OCI-M2 (cell line): ENCODE data around the gene KRT222.

ENCODE experiments used
- DNase-seq: peaks from one replicate; lab custom pipeline; 2025; ENCODE audit not compliant: unreplicated experiment; lab: John Stamatoyannopoulos, UW

The KRT222 gene

DNA sequence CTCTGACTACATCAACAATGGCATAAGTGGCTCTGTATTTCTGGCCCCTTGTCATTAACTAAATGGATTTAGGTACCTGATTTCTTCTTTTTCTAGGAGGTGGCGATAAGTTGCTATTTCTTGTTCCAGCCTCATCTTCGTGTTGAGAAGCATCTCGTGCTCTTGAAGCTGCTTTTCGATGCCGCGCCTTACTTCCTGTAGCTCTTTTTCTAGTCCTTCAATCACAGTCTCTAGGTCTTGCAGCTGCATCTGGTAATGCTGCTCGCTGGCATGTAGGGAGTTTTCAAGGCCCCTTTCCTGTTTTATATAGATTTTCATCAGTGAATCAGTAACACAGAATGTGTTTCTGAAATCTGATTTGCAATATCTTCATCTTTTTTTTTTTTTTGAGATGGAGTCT, 5.1 kb downstream of the KRT222 start:
- no peak for DNase-seq

DNA sequence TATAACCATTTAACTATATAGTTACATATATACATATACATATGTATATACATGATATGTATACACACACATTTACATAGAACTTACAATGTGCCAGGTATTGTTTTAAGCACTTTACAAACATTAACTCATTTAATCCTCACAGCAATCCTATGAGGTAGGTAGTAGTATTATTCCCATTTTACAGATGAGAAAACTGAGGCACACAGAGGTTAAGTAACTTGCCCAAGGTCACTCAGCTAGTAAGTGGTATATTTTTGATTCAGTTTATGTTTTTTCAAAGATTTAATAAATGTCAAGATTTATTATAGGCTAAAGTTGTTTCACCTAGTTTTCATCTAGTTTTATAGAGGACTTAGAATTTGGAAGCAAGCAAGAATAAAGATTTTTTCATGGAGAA, 6.6 kb downstream of the KRT222 start:
- no peak for DNase-seq

DNA sequence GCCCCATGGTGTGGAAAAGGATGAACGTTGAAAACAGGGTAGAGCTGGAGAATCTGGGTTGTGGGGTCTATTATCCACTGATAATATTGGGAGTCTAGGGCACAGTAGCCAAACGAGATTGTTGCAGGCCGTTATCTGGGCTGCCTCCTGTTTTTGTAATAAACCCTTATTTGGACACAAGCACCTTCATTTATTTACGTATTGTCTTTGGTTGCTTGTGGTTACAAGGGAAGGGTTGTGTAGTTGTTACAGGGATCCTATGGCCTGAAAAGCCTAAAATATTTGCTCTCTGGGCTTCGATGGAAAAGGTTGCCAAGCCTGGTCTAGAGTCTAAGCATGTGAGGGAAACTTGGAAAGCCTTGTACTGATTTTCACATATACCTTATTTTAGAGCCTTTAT, 13.0 kb downstream of the KRT222 start:
- DNase-seq: no peak

DNA sequence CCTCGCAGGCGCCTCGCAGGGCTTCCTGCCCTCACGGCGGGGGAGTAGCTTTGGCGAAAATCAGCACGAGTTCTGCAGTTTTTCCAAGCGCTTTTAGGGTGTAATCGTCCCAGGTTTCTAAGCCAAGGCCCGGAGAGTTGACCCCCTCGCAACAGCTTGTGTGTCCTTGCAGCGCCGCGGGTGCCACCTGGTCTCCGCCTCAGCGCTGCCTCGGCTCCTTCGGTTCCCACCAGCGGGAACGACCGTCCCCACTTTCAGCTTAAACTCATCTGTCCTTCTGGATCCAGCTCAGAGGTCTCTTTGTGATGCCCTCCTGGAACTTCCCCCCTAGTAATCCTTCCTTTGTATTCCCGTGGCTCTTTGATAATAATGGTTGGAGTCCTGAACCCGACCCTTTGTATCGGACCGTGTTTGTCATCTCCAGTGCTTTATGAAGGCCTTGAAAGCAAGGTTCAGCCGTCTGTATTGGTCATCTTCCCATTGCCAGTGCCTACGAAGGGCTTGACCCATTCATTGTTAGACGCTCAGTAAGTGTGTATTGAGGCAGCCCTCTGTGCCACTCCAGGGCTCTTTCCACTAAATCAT, 16.5 kb downstream of the KRT222 start:
- DNase-seq: no peak

DNA sequence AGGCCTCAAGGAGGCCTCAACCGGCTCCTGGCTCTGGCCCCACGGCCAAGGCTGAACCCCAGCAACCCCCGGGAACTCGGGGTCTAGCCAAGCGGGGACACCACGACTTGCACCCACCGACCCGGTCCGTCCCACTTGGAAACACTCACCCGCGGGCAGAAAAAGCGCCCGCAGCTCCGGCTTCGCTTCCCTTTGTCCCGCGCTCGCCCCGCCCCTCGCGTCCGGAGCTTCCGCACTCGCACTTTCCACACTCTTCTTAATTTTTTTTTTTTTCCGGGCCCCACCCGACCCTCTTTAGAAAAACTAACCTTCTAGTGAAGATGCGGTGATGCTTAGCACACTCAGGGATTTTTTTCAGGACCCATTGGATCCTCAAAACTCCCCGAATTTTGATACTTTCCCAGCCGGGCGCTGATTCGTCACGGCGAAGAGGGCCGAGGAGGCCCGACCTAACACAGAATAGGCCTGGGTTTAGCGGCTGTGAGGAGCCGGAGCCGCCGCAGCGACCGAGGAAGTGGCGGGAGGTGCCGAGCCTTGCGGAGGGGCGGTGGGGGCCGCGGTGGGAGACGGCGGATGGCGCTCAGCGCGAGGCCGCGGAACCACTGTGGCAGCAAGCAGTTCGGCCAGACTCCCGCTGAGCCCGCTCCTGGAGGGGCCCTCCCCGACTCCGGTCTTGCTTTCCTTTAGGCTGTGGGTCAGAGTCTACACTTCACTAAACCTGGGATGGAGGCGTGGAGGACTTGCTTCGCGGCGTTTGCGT, 17.2 kb downstream of the KRT222 start, which contains the start of gene SMARCE1:
SMARCE1 (minus strand) TSS at position 195 of the 760 bp plus-strand sequence. CDS start 2,016 bp downstream, outside the sequence.
- DNase-seq: no peak

DNA sequence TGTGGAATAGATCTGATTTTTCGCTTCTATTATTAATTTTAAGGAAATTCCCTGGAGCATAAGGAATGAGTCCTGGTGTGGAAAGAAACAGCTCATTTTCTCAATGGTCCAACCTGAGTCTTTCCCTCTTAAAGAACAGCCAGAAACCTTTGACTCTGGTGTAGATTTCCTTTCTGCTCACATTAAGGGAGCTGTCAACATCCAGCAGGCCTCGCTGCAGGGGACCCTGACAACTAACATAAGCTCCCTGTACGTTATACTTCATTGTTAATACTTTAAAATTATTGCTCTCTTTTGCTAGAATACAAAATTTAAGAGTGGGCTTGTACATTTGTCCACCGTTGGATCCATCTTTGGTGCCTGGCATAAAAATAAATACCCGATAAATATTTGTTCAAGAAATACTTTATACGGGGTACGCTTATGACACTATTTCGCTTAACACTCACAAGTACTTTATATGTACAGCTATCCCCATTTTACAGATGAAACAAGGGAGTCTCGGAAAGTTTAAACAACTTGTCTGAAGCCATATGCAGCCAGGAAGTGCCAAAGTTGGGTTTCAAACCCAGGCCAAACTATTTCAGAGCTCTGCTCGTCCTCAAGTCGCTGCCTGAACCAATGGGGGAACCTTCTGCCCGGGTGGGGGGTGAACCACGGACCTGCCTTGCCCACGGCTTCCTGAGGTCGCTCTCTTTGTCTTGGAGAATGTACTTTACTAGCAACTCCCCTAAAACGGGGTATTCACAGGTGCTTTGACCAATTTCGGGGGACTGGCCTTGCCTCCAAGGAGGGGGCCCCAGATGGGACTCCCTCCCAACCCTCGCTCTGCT, 18.0 kb downstream of the KRT222 start:
- DNase-seq: no peak

DNA sequence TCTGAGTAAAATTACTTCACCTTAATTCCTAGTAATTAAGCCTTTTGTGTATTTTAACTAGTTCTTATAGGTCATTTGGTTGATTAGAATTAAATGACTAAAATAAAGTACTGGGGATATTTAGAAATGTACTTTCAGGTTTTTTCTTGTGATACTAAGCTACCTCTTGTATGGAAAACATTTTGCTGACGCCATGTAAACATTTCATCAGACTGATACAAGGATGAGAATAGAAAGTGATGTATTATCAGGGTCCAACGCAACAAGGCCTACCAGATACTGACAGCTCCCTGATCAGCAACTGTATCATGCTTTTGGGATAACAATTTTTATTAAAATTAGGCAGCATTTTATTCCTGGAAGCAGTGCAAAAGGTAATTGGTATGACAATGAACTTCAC, 19.0 kb downstream of the KRT222 start:
- no peak for DNase-seq

DNA sequence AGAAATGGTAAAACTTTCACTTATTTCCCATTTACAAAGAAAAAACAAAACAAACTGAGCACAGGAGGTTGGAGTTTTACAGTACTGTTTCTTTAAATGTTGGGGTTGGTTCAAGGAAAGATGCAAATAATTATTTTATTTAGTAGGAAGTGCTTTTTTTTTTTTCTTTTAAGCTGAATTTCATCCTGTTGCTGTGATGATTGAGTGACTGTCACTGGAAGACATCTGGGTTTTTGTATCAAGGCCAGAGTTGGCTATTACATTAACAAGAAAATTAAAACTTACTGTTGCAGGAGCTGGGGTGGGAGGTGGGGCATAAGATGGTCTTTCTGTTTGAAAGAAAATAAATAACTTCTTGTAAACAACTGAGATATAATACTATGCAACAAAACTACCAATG, 19.7 kb downstream of the KRT222 start:
- DNase-seq: no peak

DNA sequence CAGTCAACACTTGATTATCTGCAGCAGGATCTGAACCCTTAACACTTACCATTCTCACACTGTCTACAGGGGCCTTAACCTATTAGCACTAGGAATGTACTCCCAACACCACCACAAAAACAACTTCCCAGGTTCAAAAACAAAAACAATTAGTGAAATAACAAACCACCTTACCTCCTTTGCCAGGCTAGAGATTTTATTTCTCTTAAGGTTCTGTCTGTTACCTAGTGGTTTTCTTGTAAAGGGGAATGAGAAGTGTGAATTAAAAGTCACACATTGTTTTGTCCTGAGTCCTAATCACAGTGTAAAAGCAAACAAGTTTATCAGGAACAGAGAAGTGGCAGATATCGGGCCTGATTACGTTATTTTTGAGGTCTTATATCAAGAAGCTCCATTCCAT, 27.0 kb downstream of the KRT222 start:
- no peak for DNase-seq

DNA sequence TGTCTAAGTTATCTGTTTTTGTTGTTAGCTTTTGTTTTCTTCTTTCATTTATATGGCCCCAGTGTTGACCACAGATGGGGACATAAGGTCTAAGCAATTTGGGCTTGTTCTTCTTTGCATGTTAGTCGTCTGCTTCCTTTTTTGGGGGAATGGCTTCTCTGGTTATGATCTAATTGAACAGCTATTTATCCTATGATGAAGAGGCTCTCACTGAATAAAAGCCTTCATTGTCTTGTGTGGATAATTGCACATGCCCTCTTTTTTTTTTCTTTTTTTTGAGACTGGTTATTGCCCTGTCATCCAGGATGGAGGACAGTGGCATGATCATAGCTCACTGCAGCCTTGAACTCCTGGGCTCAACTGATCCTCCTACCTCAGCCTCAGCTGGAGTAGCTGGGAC, 31.1 kb downstream of the KRT222 start:
- DNase-seq: no peak

DNA sequence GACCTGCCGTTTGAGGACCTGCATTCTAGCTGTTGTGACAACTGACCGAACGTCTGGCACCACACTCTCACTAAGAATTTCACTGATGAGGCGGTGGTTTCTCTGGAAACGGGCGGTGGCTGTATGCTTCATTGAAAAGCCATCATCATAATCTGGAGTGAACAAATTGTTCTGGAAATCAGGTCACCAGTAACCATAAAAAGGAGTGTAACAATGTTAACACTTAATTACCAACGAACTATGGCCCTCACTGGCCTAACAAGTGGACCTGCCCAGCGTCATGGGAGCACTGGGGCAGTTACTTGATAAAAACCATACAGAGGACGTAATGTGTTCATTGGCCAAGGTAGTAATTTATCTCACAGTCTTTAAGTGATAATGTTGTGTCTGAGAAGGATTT, 32.8 kb downstream of the KRT222 start:
- DNase-seq: no peak

DNA sequence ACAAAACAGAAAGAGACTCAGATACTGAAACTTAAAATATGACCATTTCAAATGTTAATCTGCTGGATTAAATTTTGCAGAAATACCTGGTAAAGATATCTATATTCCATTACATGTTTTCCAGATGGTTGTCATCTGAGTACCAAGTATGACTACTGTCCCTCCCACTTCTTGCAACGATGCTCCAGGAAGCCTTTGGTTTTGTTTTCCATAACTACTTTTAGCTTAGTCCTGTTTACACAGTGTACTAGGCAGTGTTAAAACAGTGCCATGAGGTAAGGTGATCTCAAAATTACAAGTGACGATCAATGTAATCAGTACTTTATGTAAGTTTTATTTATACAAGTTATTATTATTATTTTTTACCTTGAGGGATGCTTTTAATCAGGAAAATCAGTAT, 35.1 kb downstream of the KRT222 start:
- no peak for DNase-seq

DNA sequence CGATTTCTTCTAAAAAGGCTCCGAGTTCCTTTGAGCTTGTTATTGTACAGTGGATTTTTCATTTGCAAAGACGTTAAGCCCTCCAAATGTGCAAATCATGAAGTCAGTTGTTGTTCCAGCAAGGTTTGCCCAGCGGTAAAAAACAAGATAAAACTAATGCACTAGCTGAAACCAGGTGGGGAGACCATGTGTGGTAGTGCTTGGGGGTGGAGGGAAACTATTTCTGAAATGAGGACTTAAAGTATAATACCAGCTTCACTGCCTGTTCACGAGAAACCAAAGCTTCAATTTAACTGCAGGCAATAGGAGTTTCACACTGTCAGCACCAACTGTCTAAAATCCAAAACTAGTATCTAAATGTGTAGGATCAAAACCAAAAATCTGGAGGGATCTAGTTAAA, 39.7 kb downstream of the KRT222 start:
- DNase-seq: no peak

DNA sequence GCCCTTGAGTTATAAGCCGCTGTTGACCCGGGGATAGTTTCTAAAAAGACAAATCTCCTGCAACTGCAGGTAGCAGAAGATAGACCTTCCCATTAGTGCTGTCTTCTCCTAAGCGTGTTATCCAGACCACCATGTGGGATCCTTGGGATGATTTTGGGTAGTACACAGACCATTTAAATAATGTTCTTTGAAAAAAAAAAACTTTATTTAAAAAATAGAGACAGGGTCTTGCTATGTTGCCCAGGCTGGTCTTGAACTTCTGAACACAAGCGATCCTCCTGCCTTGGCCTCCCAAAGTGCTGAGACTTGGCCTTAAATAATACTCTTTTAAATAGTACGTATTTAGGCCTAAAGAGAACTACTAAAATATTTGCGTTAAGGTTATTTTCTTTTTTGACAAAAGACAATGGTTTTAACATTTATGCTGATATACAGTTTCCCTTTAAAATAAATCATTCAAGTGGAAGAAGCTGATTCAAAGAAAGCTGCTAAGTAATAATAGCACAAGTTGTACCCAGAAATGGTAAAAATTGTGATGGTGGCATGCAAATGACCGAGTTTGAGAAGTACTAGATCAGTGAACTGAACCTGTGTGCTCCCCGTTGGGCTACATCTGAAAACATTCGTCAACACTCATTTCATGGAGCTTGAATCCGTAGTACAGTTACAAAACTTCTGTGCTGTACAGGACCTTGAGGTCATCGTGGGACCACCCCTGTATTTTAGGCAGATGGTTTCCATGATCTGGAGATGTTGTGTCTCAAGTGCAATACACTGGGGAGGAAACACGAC, 41.4 kb downstream of the KRT222 start:
- no peak for DNase-seq

DNA sequence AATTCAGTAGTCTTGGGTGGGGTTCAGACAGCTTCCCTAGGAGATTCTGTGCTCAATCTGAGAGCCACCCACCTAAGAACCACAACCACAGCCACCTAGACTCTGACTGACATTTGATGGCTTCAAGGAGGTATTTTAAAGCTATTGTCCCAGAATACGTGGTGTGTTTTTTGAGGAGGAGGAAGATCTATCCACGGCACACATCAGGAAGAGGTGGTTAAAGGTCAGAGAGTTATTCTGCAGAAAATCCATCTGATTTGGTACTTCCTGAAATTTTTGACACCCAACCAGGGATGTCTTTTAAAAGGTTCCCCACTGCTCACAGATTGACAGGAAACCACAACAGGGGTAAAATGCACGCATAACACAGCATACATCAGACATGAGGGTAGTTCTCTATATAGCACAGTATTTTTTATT, 42.5 kb downstream of the KRT222 start:
- DNase-seq: no peak

DNA sequence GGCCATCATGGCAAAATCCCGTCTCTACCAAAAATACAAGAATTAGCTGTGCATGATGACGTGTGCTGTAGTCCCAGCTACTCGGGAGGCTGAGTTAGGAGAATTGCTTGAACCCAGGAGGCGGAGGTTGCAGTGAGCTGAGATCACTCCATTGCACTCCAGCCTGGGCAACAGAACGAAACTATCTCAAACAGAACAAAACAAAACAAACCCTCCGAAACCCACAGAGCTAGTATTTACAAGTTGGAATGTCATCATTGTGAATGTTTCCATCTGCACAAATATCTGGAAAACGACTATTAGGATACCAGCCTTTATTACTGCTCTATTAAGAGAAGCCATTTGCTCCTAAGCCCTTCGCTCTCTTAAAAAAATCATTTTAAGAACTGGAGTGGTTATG, 43.4 kb downstream of the KRT222 start:
- no peak for DNase-seq

DNA sequence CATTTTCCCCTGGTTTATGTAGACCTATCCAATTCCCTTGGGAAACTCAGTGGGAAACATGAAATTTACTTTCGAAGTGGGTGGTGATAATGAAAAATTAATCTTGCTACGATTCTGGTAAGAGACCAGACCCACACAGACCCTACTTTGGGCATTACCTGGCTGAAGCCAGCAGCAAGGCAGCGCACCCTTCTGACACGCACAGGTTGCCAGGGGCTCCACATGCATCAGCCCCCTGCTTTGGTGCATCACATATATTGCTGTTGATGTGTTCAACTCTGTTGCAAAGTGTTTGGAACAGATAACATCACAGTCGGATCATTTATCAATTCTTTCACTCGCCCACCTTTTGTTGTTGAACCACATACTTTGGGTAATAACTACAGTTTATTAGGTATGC, 44.0 kb downstream of the KRT222 start:
- DNase-seq: no peak

DNA sequence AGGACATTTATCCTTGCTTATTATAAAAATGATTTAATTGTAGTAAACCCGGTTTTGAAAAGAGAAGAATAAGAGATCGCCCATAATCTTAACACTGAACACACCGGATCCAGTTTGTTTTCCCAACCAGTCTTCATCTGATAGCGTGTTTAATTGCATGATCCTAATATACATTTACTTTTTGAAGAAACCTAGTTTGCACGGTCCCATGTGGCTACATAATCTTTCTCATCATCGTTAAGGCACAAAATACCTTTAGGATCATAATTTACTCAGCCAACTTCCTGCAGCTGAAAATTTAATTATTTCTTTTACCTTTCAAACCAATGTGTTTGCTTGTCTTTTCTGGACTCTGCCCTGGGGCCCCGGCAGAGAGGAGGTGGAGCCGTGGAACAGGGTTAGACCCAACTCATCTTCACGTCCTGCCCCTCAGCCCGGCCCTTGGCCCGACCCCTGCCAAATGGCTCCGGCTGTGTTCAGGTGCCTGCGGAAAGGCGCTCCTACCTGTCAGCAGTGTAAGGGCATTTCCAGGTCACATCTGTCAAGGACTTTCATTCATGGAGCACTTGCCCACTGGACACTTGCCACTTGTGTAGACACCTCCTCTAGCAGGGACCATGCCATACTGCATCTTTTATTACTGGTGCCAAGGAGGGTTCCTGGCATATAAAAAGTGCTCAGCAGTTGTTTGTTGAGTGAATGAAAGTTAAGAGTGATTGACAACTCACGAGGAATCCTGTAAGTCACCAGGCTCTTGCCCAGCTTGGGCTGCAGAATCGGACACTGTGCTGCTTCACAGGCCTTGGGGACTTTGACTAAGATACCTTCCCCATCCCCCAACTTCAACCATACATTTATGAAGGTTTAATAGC, 46.0 kb downstream of the KRT222 start:
- DNase-seq: no peak

DNA sequence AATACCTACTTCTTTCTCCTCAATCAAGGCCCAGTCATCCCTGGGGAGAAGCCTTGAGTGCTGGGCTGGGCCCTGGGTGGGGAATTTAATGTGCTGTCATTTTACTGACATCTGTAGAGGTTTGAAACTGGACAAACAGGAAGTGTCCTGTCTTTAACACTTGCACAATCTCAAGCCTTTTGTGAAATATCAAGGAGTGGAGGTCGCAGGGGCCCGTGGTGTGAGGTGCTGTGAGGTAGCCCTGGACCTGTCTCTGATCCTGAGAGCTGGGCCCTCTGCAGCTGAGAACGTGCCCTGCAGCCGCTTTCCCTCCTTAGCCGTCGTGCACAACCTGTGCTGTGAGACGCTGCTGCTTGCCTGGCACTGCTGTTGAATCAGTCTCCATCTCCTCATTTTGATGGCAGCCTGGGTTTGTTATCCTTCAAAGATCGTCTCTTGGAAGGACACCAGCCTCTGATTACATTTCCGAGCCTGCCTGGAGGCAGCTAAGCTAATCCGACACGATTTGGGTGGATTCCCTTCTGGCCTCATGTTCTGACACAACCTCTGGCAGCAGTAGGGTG, 47.2 kb downstream of the KRT222 start:
- no peak for DNase-seq

DNA sequence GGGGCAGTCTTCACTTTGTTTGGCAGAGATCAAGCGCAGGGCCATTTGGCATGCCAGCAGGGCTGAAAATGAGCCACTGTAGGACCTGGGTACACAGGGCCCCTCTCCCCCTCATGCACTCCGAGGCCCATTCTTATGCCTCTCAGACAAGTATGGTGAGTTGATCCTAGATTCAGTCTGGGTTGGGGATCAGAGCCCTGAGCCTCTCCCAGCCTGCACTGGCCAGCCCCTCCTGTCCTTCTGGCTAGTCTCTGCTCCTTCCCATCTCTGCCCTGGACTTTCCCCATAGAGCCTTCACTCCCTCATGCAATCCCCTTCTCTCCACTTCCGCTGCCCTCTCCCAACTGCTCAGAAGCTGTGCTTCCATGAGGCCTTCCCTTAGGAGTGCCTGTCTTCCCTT, 48.4 kb downstream of the KRT222 start:
- DNase-seq: no peak
